ENCODE results near the gene POLD4. TPM values are rescaled to one million over a fixed set of nuclear protein-coding genes. Genes with fewer than 3 reads are reported as not detected.

POLD4 gene
- total RNA-seq, 1 donor from 2014 or later, result 69.3 TPM

DNA sequence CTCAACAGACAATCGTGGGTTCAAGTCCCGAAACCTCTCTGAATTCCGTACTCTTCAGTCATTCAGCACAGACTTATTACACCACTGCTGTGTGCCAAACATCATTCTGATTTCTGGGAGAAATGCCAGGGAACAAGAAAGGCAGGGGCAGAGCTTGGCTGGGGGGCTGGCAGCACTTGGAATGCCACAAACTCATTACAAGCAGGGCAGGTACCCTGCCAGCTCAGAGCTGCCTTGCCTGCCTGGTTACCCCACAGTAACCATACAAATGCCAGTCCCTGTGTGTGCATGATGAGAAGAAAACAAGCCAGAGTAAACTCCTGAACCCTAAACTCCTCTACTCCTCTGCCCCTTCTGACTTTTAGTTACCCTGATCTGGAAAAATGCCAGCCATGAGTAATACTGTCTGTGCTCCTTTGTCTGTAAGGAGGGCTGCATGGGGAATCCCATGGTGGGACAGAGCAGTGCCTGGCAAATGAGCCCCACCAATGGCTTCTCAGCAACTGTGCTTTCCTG is 31.6 kb upstream of the POLD4 start:
- TF ChIP-seq, protein P1, sequence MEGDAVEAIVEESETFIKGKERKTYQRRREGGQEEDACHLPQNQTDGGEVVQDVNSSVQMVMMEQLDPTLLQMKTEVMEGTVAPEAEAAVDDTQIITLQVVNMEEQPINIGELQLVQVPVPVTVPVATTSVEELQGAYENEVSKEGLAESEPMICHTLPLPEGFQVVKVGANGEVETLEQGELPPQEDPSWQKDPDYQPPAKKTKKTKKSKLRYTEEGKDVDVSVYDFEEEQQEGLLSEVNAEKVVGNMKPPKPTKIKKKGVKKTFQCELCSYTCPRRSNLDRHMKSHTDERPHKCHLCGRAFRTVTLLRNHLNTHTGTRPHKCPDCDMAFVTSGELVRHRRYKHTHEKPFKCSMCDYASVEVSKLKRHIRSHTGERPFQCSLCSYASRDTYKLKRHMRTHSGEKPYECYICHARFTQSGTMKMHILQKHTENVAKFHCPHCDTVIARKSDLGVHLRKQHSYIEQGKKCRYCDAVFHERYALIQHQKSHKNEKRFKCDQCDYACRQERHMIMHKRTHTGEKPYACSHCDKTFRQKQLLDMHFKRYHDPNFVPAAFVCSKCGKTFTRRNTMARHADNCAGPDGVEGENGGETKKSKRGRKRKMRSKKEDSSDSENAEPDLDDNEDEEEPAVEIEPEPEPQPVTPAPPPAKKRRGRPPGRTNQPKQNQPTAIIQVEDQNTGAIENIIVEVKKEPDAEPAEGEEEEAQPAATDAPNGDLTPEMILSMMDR (IDR thresholded peaks at IDR 0.05), result no peak
- Histone ChIP-seq H3K9me3 (no peaks in the 10 kb centered on the region), H3K4me1 (peaks cover 9% of the 10 kb centered on the region), H3K27me3 (no peaks in the 10 kb centered on the region), H3K27ac (no peak overlapping the region), H3K36me3 (no peaks in the 10 kb centered on the region), H3K4me3 (no peak overlapping the region)
- DNase-seq (no peak), ATAC-seq (peak; percentile 6)
- intact Hi-C loops (cut with DNase I), result loop anchor here (5.0 kb wide), 1 partner anchor 33 kb away; the partner anchor contains the start of gene POLD4

DNA sequence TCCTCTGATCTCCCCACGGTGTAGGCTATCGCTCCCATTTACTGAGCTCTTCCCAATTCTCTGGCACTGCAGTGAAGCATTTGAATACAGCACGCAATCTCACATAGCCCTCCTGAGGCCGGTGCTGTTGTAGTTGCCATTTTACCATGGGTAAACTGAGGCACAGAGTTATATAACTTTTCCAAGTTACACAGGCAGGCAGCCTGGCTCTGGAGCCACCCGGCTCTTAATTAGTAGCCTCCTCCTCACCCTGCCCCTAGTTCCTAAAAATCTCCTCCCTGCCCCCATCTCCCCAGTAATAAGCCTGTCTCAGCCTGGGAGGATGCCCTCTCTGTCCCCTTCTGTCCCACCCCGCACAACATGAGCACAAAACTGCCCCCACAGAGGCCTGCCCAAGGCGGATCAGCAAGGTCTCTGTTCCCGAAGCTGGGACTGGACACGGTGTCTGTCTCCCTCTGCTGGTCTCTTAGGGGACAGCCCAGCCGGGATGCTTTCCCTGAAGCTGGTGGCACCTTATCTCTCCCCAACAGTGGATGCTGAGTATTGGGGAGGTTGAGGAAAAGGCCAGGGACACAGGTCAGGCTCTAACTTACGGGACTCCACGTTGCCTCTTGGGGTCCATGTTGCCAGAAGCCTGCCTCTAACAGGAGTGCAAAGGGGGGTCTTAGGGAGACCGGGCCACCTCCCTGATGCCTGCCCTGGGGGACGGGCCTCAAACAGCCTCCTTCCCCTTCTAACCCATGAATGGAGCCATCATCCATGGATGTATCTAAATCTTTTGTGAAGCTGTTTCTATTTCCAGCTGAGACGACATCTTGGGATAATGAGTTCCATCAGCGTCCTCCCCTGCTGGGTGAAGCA is 29.2 kb upstream of the POLD4 start:
- Histone ChIP-seq H3K27me3 (no peaks in the 10 kb centered on the region), H3K4me1 (peaks cover 9% of the 10 kb centered on the region)
- intact Hi-C loops (cut with DNase I), result no loop called here

DNA sequence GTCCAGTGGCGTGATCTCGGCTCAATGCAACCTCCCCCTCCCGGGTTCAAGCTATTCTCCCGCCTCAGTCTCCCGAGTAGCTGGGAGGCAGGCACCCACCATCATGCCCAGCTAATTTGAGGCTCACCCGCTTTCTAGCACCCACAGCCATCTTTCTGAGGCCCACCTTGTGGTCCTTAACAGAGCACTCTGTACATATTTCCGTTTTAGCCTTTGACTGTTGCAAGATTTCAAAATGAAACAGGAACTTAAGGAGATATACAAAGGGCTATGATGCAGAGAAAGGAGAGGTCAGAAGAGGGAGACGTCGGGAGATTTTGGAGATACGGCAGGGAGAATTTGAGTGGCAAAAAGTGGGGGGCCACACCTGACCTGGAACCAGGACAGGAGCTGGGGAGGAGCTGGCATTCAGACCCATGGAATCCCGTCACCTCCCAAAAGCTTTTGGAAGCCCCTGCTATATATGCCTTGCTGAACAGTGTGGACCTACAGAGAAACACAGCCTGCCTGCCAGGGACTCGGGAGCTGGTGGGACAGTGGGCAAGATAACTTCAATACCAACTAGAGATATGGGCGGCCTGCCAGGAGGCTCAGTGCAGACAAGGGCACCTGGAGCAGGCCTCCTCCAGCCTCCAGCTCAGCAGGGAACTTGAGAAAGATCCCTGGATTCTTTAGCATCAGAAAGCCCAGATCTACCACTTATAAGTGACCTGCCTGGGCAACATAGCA is 28.1 kb upstream of the POLD4 start:
- intact Hi-C loops (cut with DNase I), result no loop called here
- Histone ChIP-seq H3K9me3 (no peaks in the 10 kb centered on the region), H3K4me3 (no peak overlapping the region), H3K27ac (peak overlapping the region; percentile 11), H3K36me3 (no peaks in the 10 kb centered on the region), H3K27me3 (no peaks in the 10 kb centered on the region), H3K4me1 (peaks cover 9% of the 10 kb centered on the region)
- peak; percentile 57 for ATAC-seq
- TF ChIP-seq, protein P1 (IDR thresholded peaks at IDR 0.05), result no peak
- no peak for DNase-seq

More for the DNA sequence above, 29.2 kb upstream of the POLD4 start:
- Histone ChIP-seq H3K9me3 (no peaks in the 10 kb centered on the region), H3K4me3 (no peak overlapping the region), H3K27ac (no peak overlapping the region), H3K36me3 (no peaks in the 10 kb centered on the region)
- TF ChIP-seq, protein P1 (IDR thresholded peaks at IDR 0.05), result peak; percentile 97
- DNase-seq, result peak; percentile 88
- peak; percentile 94 for ATAC-seq

DNA sequence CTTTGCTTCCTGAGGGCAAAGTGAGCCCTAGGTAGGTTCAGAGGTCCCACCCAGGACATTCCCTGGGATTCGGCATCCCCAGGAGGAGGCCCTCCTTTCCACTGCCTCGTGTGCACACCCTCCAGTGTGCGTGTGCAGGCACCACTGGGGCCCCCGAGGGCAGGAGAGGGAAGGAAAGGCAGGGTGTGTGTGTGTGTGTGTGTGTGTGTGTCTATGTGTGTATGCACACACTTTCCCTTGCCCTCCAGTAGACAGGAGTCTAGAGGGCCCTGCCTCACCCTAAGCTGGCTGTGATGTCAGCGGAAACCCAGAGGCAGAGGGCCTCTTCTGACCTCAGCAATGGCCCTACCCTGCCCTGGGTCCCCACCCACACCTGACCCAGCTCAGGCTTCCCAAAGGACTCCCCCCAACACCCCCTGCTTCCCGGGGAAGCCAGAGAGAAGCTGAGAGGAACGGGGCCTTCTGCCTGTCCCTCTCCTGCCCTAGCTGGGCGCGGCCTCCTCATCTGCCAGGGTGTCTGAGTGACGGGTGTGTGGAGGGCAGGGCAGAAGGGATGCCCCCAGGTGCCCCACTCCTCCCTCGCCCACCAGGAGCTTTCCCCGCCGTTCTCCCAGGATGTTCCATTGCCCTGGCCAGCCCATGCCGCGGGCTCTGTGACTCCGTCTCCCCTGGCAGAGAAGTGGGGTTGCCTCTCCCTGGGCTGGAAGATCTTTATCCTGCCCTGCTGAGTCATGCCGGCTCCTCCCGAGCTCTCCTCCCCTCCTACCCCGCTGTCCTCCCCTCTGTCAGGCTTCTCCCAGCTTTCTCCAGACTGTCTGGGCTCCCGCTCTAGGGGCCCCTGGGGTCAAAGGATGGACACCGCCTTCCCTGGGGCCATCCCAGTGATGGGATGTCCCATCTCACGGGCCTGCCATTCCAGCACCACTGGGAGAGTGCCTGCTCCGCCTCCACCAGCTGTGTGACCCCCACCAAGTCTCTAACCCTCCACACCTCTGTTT is 26.0 kb upstream of the POLD4 start:
- TF ChIP-seq, protein P1 (IDR thresholded peaks at IDR 0.05), result no peak
- intact Hi-C loops (cut with DNase I), result no loop called here
- ATAC-seq, result no peak
- no peaks in the 10 kb centered on the region for H3K9me3 ChIP-seq
- no peak overlapping the region for H3K27ac ChIP-seq
- DNase-seq, result no peak
- no peaks in the 10 kb centered on the region for H3K27me3 ChIP-seq
- no peaks in the 10 kb centered on the region for H3K36me3 ChIP-seq
- no peak overlapping the region for H3K4me3 ChIP-seq
- H3K4me1 ChIP-seq, result peaks cover 13% of the 10 kb centered on the region

DNA sequence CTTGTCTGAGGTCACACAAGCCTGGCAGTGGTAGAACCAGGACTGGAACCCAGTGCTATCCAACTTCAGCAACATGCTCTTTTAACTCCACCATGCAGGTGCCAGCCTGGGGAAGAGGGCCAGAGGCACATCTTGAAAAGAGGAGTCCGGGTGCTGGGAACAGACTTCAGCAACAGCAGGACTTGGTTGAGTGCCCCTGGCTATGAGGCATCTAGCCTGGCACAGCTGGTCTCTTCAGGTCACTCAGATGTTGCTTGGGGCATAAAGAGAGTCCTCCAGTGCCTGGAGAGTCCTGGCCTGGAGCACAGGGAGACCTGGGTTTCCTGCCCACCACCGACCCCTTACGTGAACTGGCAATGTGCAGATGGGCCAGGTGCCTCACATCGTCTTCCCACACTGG is 25.2 kb upstream of the POLD4 start:
- Histone ChIP-seq H3K36me3 (no peaks in the 10 kb centered on the region), H3K4me3 (no peak overlapping the region), H3K27me3 (no peaks in the 10 kb centered on the region), H3K4me1 (peaks cover 19% of the 10 kb centered on the region), H3K27ac (no peak overlapping the region), H3K9me3 (no peaks in the 10 kb centered on the region)
- intact Hi-C loops (cut with DNase I), result no loop called here
- no peak for ATAC-seq
- no peak for DNase-seq
- TF ChIP-seq, protein P1 (IDR thresholded peaks at IDR 0.05), result no peak
